Activated naive CD4-positive, alpha-beta T cell treated with anti-CD3 and anti-CD28 coated beads, Interleukin-2, amount 50 U/mL, for 24 hours (primary cell): ENCODE results near the gene SCAF8.

Source experiments
- H3K27ac Mint-ChIP-seq: one replicate; pipeline ENCODE4 v1.8.0; 2021; ENCODE audit warnings: mild to moderate bottlenecking, mixed read lengths
- H3K27me3 Mint-ChIP-seq: one replicate; pipeline ENCODE4 v1.8.0; 2021; ENCODE audit warnings: mixed read lengths
- H3K36me3 Mint-ChIP-seq: one replicate; pipeline ENCODE4 v1.8.0; 2021; ENCODE audit warnings: mixed read lengths
- H3K4me1 Mint-ChIP-seq: one replicate; pipeline ENCODE4 v1.8.0; 2021; ENCODE audit warnings: mixed read lengths
- H3K4me3 Mint-ChIP-seq: one replicate; pipeline ENCODE4 v1.8.0; 2021; ENCODE audit warnings: mild to moderate bottlenecking, mixed read lengths
- H3K9me3 Mint-ChIP-seq: one replicate; pipeline ENCODE4 v1.8.0; 2021; ENCODE audit warnings: mixed read lengths

Gene SCAF8

GRCh38 chr6:154874773-154875592 lies 141.8 kb downstream of the SCAF8 start:
- Mint-ChIP-seq H3K27me3 (no peaks in the 10 kb centered on the region), H3K36me3 (no peaks in the 10 kb centered on the region), H3K27ac (no peak overlapping the region), H3K4me3 (no peak overlapping the region), H3K4me1 (peaks cover 18% of the 10 kb centered on the region), H3K9me3 (no peaks in the 10 kb centered on the region)

- Mint-ChIP-seq H3K27ac (no peak overlapping the region), H3K27me3 (no peaks in the 10 kb centered on the region), H3K36me3 (no peaks in the 10 kb centered on the region), H3K9me3 (no peaks in the 10 kb centered on the region), H3K4me1 (peaks cover 18% of the 10 kb centered on the region), H3K4me3 (no peak overlapping the region)
Measured at GRCh38 chr6:154876486-154877280, 143.5 kb downstream of the SCAF8 start.

- Mint-ChIP-seq H3K9me3 (no peaks in the 10 kb centered on the region), H3K27me3 (no peaks in the 10 kb centered on the region), H3K36me3 (peaks cover 7% of the 10 kb centered on the region)
Measured at GRCh38 chr6:154878871-154879491, 145.8 kb downstream of the SCAF8 start.

GRCh38 chr6:154882107-154882506 lies 148.9 kb downstream of the SCAF8 start:
- Mint-ChIP-seq H3K36me3 (peaks cover 13% of the 10 kb centered on the region), H3K27ac (no peak overlapping the region), H3K27me3 (no peaks in the 10 kb centered on the region), H3K9me3 (no peaks in the 10 kb centered on the region), H3K4me1 (peaks cover 14% of the 10 kb centered on the region), H3K4me3 (no peak overlapping the region)

More at GRCh38 chr6:154878871-154879491, 145.8 kb downstream of the SCAF8 start:
- Mint-ChIP-seq H3K4me3 (no peak overlapping the region), H3K4me1 (peaks cover 18% of the 10 kb centered on the region), H3K27ac (peak overlapping the region; percentile 23)
